Measurements from ENCODE around the gene ZDHHC19.
"Not testable (repeated sequence)": the region's sequence is repeated elsewhere in the genome, so short reads cannot be mapped to it uniquely, and the experiment has no call there.

ZDHHC19 gene

GRCh38 chr3:196222876-196223595, 11.8 kb upstream of the ZDHHC19 start:
- DNase-seq = peak; percentile 16

- DNase-seq = no peak
Measured at GRCh38 chr3:196220991-196221390, 9.8 kb upstream of the ZDHHC19 start.

GRCh38 chr3:196220587-196220986, 9.4 kb upstream of the ZDHHC19 start:
- DNase-seq = no peak

GRCh38 chr3:196219970-196220311, 8.7 kb upstream of the ZDHHC19 start:
- DNase-seq = no peak

GRCh38 chr3:196219194-196219969, 8.2 kb upstream of the ZDHHC19 start:
- DNase-seq = peak; percentile 85

- DNase-seq = no peak
Measured at GRCh38 chr3:196218155-196218712, 7.0 kb upstream of the ZDHHC19 start.

GRCh38 chr3:196217307-196218154, 6.3 kb upstream of the ZDHHC19 start:
- DNase-seq = no peak

GRCh38 chr3:196216681-196217211, 5.5 kb upstream of the ZDHHC19 start:
- no peak for DNase-seq

- DNase-seq = no peak
Measured at GRCh38 chr3:196216089-196216564, 4.9 kb upstream of the ZDHHC19 start, which contains the start of gene SLC51A. TSS of gene SLC51A (plus strand) at chr3:196216534. CDS start at chr3:196216713, 179 bp downstream.

- no peak for DNase-seq
Measured at GRCh38 chr3:196215493-196216020, 4.4 kb upstream of the ZDHHC19 start.

- DNase-seq = no peak
Measured at GRCh38 chr3:196214783-196215441, 3.7 kb upstream of the ZDHHC19 start.

GRCh38 chr3:196209944-196210672, 1.1 kb downstream of the ZDHHC19 start:
- not testable (repeated sequence) for DNase-seq

GRCh38 chr3:196208942-196209695, 2.1 kb downstream of the ZDHHC19 start:
- DNase-seq = no peak

- no peak for DNase-seq
Measured at GRCh38 chr3:196207833-196208607, 3.2 kb downstream of the ZDHHC19 start.

GRCh38 chr3:196207159-196207832, 3.9 kb downstream of the ZDHHC19 start:
- no peak for DNase-seq

GRCh38 chr3:196205442-196206205, 5.6 kb downstream of the ZDHHC19 start:
- DNase-seq = not testable (repeated sequence)

- no peak for DNase-seq
Measured at GRCh38 chr3:196203846-196204245, 7.4 kb downstream of the ZDHHC19 start.

- DNase-seq = no peak
Measured at GRCh38 chr3:196202516-196202970, 8.7 kb downstream of the ZDHHC19 start.

Data from DMS79 (cell line).